ENCODE measurements around the gene IRX1. TPM values are rescaled to one million over a fixed set of nuclear protein-coding genes. Genes with fewer than 3 reads are reported as not detected.

The IRX1 gene
- total RNA-seq, 1 donor from 2014 or later: 2.4 TPM

DNA sequence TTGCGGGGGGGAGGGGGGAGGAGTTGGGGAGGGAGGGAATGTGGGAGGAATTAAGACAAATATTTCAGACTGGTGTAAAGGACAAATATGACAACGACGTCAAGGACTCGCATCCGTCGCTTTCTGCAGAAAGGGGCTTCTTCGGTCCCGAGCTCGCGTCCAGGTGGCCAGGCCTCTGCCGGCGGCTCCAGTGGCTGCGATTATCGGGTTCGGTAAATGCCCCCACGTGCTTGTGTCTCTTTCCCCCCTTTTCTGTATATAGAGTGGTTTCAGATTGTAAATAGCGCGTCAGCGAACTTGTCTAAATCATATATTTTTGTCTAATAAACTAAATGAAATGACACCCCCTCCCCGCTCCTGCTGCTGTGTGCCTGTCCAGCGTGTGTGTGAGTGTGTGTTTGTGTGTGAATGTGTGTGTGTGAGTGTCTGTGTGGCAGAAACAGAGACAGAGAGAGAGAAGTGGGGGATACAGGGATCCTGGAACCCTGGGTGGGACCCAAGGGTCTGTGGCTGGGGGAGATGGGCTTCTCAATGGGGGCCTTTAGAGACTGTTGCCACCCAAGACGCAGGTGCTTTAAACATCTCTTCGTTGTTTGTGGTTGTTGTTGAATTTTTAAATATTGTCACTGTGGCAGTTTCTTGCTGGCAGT lies 5.6 kb downstream of the IRX1 start:
- Mint-ChIP-seq H3K4me1 (ENCODE audit: low read depth) (peaks cover 17% of the 10 kb centered on the region), H3K4me3 (ENCODE audit: low read depth) (no peak overlapping the region), H3K27me3 (peaks cover 95% of the 10 kb centered on the region), H3K27ac (no peak overlapping the region), H3K36me3 (ENCODE audit: insufficient read depth) (no peaks in the 10 kb centered on the region), H3K9me3 (ENCODE audit: low read depth) (no peaks in the 10 kb centered on the region)
- no peak for TF ChIP-seq CTCF (IDR thresholded peaks at IDR 0.05; ENCODE audit: unreplicated experiment)
- DNase-seq (ENCODE audit: low spot score, unreplicated experiment): no peak

DNA sequence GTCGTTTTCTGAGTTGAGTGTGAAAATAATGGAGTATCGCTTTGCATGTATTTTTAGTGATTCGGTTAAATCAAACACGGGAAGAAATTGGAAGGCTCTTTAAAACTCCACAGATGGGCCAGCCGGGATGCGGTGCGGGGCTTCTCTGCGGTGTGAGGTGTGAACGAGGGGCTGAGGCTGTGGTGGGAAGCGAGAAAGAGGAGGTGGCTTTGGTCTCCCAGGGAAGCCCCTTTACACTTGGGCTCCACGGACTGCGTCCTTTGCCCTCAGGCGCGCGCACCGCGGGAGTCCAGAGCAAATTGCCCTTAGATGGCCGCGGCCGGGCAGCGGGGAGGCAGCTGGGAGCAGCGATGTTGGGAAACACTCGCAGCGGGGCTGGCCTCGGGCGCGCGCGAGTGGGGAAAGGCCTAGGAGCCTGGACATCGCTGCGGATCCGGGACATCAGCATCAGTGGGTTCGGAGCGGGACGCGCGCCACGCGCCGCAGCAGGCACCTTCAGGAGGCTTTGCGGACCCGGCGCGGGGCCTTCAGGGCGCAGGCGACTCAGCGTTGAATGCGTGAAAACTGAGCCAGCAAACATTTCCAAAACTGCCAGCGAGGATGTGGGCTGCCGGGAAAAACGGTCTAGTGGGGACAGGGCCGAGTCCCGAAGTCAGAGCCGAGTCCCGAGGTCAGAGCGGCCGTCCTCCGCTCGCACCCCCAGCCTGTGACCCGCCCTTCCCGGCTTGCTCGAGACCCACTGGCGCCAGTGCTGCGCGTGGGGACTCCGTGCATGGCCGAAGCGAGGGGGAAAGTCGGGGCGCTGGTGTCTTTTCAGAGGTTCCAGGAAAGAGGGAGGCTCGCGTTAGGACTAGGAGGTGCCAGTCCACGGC lies 6.5 kb downstream of the IRX1 start:
- no peak for DNase-seq (ENCODE audit: low spot score, unreplicated experiment)
- Mint-ChIP-seq H3K27me3 (peaks cover 94% of the 10 kb centered on the region), H3K27ac (peak overlapping the region; percentile 26), H3K9me3 (ENCODE audit: low read depth) (no peaks in the 10 kb centered on the region), H3K36me3 (ENCODE audit: insufficient read depth) (no peaks in the 10 kb centered on the region), H3K4me3 (ENCODE audit: low read depth) (peak overlapping the region; percentile 1), H3K4me1 (ENCODE audit: low read depth) (peaks cover 20% of the 10 kb centered on the region)
- TF ChIP-seq CTCF (IDR thresholded peaks at IDR 0.05; ENCODE audit: unreplicated experiment): no peak

GRCh38 chr5:3602785-3603502 lies 7.3 kb downstream of the IRX1 start:
- Mint-ChIP-seq H3K27ac (no peak overlapping the region), H3K4me1 (ENCODE audit: low read depth) (peaks cover 20% of the 10 kb centered on the region), H3K9me3 (ENCODE audit: low read depth) (no peaks in the 10 kb centered on the region), H3K4me3 (ENCODE audit: low read depth) (no peak overlapping the region), H3K27me3 (peaks cover 94% of the 10 kb centered on the region), H3K36me3 (ENCODE audit: insufficient read depth) (no peaks in the 10 kb centered on the region)
- peak; percentile 57 for DNase-seq (ENCODE audit: low spot score, unreplicated experiment)
- TF ChIP-seq CTCF (IDR thresholded peaks at IDR 0.05; ENCODE audit: unreplicated experiment): peak; percentile 79

DNA sequence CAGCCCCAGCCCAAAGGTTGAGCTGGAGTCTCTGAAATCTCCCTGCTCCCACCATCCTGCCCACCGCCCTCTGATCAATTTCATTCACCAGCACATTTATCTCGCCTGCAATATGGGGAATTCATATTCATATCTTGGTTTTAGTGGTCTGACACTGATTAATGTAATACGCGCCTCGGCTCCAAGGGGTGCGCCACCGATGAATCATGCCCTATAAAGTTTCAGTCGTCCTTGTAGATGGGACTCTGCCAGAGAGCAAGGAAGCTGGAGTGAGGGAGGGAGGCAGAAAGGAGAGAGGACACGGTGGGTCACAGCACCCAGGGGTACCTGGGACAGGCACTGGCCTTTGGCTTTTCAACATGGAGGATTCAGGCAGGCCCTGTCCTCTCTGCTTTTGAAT lies 8.9 kb downstream of the IRX1 start:
- H3K36me3 Mint-ChIP-seq (ENCODE audit: insufficient read depth): no peaks in the 10 kb centered on the region
- no peak overlapping the region for H3K27ac Mint-ChIP-seq
- no peak overlapping the region for H3K4me3 Mint-ChIP-seq (ENCODE audit: low read depth)
- peaks cover 94% of the 10 kb centered on the region for H3K27me3 Mint-ChIP-seq
- no peaks in the 10 kb centered on the region for H3K9me3 Mint-ChIP-seq (ENCODE audit: low read depth)
- no peak for TF ChIP-seq CTCF (IDR thresholded peaks at IDR 0.05; ENCODE audit: unreplicated experiment)
- H3K4me1 Mint-ChIP-seq (ENCODE audit: low read depth): peaks cover 8% of the 10 kb centered on the region
- DNase-seq (ENCODE audit: low spot score, unreplicated experiment): no peak
